Measurements from ENCODE around the gene RPS3.

Gene RPS3

GRCh38 chr11:75435571-75435925, 36.2 kb downstream of the RPS3 start:
- no peak for DNase-seq

GRCh38 chr11:75436806-75437205, 37.5 kb downstream of the RPS3 start:
- no peak for DNase-seq

DNA sequence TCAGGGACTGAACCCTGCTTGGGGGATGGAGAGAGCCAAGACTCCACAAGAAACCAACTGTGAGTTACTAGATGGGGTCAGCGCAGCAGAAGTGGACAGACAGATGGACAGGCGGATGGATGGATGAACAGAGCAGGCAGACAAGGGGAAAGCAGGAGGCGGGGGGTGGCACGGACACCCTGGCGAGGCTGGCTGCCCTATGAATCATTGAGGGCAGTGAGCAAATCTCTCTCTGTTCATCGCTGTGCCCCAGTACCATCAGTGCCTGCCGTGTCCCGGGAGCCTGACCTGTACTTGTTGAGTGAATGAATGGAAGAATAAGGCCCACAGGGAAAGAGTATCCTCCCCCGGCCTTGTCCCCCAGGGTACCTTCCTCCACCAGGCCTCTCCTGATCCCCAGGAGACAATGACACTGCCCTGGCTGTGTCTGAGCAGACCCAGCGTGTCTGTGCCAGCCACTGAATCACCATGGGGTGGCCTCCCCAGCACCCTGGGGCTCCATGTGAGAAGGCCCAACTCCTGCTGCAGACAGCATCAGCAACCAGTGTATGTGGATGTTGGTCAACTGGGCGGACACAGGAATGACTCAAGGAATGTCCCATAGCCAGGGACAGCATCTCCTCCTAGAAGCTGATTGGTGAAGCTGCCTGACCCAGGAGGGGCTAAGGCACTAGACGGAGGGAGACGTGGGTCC, 38.8 kb downstream of the RPS3 start:
- DNase-seq: no peak

DNA sequence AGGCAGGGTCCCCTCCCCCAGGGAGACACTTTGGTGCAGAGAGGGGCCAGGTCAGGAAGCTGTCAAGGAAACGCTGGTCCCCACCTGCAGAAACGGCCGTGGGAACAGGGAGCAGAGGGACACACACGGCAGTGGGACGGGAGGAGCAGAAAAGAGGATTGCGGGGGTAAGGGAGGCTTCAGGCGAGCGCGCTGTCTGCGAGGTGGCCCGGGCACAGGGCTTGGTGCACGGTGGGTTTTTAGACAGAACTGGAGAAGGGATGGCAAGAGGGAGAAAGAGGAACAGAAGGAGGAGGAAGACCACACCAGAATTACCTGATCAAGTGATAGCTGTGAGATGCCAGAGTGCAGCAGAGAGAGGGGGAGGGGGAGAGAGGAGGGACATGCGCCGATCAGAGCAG, 39.7 kb downstream of the RPS3 start:
- no peak for DNase-seq

DNA sequence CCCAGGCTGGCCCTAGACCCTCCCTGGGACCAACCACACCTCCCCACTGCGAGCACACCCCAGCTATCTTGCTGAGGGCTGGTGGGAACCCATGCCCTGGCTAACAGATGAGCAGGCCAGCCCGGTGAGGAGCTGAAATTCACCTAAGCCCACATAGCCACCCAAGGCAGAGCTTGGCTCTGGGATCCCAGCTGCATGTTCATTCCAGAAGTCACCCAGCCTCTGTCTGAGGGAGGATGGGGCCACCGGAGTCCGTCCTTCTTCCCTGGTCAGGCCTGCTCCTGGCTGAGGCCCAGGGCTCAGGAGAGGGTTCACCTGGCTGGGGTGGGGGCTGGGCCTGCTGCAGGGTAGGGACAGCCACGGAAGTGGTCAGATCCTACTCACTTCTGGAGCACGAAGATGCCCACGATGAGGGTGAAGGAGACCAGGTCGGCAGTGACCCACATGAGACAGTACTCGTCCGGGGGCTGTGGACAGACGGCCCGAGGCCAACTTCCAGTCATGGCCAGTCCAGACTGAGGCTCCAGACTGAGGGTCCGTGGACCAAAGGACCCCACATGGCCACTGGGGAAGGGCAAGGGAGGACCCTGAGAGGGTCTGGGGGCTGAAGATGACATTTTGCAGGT, 40.3 kb downstream of the RPS3 start:
- DNase-seq: no peak

- no peak for DNase-seq
Measured at GRCh38 chr11:75440960-75441803, 41.9 kb downstream of the RPS3 start.

DNA sequence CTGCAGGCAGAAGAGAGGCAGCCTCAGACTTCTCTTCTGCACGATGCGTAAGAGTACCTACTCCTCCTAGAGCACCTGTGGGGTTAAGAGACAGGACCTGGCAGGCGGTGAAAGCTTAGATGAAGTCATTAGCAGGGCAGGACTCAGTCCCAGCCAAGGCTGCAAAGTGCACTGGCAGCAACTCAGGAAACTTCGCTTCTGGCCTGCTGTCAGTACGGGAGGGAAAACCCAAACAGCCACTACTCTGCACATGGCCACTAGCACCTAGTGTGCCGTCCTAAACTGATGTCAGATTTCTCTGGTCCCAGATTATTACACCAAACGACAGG, 42.5 kb downstream of the RPS3 start:
- DNase-seq: no peak

GRCh38 chr11:75442161-75442885, 43.0 kb downstream of the RPS3 start:
- no peak for DNase-seq

GRCh38 chr11:75443043-75443442, 43.7 kb downstream of the RPS3 start:
- DNase-seq: no peak

GRCh38 chr11:75445315-75445953, 46.1 kb downstream of the RPS3 start:
- DNase-seq: peak; percentile 74

DNA sequence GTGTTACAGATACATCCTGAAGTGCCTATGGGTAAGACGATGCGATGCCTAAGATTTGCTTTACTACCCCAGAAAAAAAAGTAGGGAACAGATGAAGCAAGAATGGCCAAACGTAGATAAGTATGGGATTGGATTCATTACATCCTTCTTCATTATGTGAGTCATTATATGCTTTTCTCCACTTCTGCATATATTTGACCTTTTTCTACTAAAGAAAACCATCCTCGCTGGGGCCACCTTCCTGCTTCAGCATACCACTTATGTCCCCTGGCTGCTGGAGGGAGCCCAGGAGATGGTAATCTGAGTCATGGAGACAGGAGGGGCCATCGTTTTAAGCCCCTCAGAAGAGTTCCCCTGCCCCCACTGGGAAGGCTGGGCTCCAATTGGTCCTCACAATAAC, 48.1 kb downstream of the RPS3 start:
- no peak for DNase-seq

GRCh38 chr11:75449271-75449670, 50.0 kb downstream of the RPS3 start:
- no peak for DNase-seq

DNA sequence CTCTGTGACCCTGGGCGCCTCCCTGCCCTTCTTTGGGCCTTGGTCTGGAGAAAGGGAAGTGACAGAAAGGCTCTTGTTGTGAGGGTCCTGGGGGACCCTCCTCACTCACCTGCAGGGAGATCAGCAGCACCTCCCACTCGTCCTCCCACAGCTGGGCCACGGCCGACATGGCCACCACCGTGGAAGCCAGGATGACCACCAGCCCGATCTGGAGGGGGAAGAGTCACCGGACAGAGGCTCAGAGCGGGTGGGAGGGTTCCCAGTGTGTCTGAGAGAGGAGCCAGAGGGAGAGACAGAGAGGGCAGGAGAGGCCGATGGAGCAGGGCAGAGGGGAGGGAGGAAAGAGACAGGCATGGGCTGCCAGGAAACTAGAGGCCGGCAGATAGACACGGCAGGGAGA, 50.5 kb downstream of the RPS3 start:
- DNase-seq: no peak

- no peak for DNase-seq
Measured at GRCh38 chr11:75450236-75450635, 50.9 kb downstream of the RPS3 start.

GRCh38 chr11:75450826-75451821, 51.8 kb downstream of the RPS3 start:
- peak; percentile 24 for DNase-seq

- no peak for DNase-seq
Measured at GRCh38 chr11:75453916-75454655, 54.8 kb downstream of the RPS3 start.

- DNase-seq: no peak
Measured at GRCh38 chr11:75454987-75455386, 55.7 kb downstream of the RPS3 start.

All from CD4-positive, alpha-beta T cell treated with Interleukin-10 for 1 hour (primary cell).